Muscle of arm (tissue), 12 donors: ENCODE measurements around the gene C3orf49. TPM values are rescaled to one million over a fixed set of nuclear protein-coding genes. Genes with fewer than 3 reads are reported as not detected.

Source experiments
- DNase-seq: peaks from one replicate; pipeline ENCODE4 v3.0.0-alpha.2; 2013
- polyA plus RNA-seq, 12 donors: library from polyadenylated mRNA; unstranded; fragments of 120-200 nt; gene quantifications; one replicate each; pipeline ENCODE4 v1.2.1, GENCODE V29; 2013; ENCODE audit not compliant: insufficient read length in 12 of 12

C3orf49 gene
- polyA plus RNA-seq, 12 donors, result 0.16 to 0.97 (median 0.35) TPM; not detected in 3

- no peak for DNase-seq
Measured at GRCh38 chr3:63878394-63879060, 59.4 kb downstream of the C3orf49 start.

- DNase-seq, result no peak
Measured at GRCh38 chr3:63880653-63881052, 61.6 kb downstream of the C3orf49 start.

GRCh38 chr3:63886858-63887257 lies 67.8 kb downstream of the C3orf49 start:
- DNase-seq, result no peak

GRCh38 chr3:63891518-63891917 lies 72.4 kb downstream of the C3orf49 start:
- DNase-seq, result no peak

GRCh38 chr3:63892773-63893352 lies 73.8 kb downstream of the C3orf49 start:
- no peak for DNase-seq

- DNase-seq, result no peak
Measured at GRCh38 chr3:63895422-63896189, 76.5 kb downstream of the C3orf49 start.

- no peak for DNase-seq
Measured at GRCh38 chr3:63896332-63897030, 77.4 kb downstream of the C3orf49 start.

Other genes with a start within 250 kb of the C3orf49 start
- gene SNTN, start 166.6 kb upstream of the C3orf49 start, polyA plus RNA-seq, result not detected
- gene THOC7, start 44.5 kb downstream of the C3orf49 start, polyA plus RNA-seq, result 10 to 100 TPM in 11 of 12 donors, not detected in 1; 49.5 to 82.6 (median 63.4) TPM
- 10 to 100 TPM; 10.3 to 80.8 (median 14.6) TPM for gene ATXN7, start 44.6 kb downstream of the C3orf49 start, polyA plus RNA-seq
- gene SCAANT1, start 93.1 kb downstream of the C3orf49 start, polyA plus RNA-seq, result 1 to 10 TPM in 5 of 12 donors, under 1 TPM in 2, not detected in 5; 0.51 to 2.0 (median 1.2) TPM
- 100 to 1,000 TPM in 2 of 12 donors, 10 to 100 TPM in 9, not detected in 1; 74.3 to 127 (median 92.4) TPM for gene PSMD6, start 204.2 kb downstream of the C3orf49 start, polyA plus RNA-seq